DMS53 (cell line): Measurements from ENCODE around the gene EXOC6B.

Source experiments
- DNase-seq: peaks from one replicate; lab custom pipeline; 2025; lab: John Stamatoyannopoulos, UW

EXOC6B gene

DNA sequence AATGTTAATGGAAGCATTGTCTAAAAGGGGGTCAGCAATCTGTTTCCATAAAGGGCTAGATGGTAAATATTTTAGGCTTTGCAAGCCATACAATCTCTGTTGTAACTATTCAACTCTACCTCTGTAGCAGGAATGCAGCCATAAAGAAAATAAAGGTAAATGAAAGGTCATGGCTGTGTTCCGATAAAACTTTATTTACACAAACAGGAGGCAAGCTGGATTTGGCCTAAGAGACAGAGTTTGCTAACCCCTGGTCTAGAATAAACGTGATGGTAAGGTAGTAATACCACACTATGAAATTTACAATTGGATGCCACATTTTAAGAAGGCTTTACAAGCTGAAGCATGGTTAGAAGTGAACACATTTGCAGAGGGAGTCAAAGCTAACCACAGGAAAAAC is 91.4 kb downstream of the EXOC6B start:
- DNase-seq, result no peak

DNA sequence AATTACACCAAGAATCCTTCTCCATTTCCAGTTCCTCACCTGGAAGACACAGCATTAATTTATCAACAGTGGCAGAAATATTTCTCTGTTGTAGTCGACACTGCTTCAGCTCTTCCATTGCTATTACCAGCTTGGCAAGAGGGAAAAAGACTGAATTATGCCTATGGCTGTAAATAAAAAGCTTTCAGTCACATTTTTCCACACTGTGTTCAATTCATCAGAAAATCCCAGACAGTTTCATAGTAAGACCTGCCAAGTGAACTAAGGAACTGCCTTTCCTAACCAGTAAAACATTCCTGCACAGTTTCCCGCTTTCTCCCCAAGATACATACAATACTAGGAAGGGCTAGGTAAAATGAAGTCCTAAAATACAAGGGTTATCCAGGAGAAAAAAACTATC is 94.7 kb downstream of the EXOC6B start:
- DNase-seq, result no peak

DNA sequence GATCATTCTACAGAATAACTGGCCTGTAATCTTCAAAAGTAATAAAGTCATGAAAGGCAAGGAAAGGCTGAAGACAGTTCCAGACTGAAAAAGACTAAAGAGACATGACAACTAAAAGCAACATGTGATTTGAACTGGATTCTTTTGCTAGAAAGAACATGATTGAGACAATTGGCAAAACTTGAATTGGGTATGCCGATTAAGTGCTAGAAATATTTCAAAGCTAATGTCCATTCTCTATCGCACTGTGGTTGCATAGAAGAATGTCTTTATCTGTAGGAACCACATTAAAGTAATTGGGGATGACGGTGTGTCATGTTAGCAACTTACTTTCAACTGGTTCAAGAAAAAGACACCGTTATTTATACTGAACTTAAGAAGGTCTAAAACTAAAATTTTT is 98.5 kb downstream of the EXOC6B start:
- no peak for DNase-seq

DNA sequence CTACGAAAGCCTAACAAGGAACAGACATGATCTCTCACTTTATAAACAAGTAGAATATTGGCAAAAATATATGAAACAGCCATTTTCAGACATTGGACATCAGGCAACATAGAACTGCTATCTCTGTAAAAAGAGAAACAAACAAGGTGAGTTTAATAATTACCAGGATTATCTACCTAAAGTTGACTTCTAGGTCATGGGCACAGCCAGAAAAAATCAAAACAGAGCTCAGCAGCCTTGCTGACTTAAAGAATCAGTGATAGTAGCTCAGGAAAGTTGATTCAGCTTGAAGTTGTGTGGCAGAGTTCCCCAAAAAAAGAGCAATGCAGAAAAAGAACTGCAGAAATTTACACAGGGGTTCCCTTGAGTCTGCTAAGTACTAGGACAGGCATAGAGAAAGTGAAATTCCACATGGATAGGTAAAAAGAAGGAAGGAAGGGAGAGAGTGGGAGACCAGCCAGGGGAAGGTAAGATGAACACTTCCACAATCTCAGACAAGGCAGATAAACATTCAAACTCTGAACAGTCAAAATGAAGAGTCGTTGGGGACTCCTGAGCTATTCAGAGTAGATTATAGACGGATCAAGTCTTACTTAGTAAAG is 102.0 kb downstream of the EXOC6B start:
- no peak for DNase-seq

DNA sequence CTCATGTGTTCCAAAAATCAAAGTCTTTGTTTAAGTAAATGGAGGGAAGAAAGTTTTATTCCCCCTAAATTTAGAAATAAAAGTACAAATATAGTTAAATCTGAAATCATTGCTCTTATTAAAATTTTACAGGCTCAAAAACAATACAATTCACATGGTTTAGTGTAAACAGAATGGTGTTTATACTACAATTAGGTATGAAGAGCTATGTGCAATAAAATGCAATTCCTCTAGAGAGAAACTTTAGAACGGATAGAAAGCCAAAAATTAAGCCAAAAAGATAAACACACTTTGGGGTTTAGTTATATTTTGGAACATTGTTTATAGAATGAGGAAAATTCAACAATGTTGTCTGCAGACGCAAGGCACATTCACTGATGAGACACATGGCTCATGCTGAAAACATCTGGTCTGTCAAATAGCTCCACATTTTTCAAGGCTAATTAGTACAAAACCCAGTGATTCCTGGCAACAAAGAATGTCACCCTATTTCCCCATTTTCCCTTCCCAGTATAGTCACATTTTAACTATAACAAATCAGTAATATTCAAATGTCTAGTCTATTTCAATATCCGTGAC is 103.3 kb downstream of the EXOC6B start:
- no peak for DNase-seq

DNA sequence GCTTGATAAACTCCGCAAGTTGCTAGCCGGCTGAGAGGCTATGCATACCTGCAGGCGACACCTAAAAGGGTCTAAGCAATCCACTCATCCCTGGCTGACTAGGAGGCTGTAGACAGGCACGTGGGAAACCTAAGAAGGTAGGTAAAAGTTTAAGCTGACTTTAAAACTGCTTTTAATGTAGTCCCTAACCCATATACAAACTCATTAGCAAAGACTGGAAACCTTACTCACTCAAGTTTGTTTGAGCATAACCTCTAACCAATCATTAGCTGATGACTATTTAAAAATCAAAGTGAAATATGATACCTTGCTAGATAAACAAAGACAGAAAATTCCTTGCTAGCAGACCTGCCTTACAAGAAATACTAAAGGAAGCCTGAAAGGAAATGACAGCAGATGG is 106.4 kb downstream of the EXOC6B start:
- peak; percentile 12 for DNase-seq

DNA sequence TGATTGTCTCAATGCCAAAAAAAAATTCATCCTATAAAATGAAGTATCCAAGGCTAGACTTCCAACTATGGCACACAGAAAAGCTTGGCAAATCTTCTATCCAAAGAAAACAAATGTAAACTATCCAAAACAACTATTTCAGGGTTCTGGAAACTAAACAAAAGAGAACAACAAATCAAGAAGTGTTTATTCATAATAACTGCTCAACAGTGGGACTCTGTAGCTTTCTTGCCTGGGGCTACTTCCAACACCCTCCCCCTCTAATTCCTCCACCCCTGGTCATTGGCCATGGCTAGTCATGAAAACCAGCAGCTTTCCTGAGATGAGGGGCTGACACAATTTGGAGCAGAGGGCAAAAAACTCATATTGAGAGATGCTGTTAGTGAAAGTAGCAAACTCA is 107.0 kb downstream of the EXOC6B start:
- DNase-seq, result no peak

DNA sequence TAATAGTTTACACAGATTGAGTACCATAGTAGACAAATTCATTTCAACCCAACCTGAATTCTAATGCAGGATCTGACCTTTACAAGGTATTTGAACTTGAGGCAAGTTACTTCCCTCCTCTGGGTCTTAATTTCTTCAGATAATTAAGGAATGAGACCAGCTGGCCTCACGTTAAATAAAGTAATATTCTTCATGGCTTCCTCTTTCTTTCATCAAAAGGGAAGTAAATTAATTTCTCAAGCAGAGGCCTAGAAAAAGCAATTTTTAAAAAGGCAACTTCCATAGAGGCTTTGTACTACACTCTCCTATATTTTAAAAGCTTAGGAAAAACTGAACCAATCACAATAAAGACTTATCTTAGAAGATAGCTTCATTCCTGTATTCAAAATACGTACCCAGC is 109.2 kb downstream of the EXOC6B start:
- DNase-seq, result no peak

DNA sequence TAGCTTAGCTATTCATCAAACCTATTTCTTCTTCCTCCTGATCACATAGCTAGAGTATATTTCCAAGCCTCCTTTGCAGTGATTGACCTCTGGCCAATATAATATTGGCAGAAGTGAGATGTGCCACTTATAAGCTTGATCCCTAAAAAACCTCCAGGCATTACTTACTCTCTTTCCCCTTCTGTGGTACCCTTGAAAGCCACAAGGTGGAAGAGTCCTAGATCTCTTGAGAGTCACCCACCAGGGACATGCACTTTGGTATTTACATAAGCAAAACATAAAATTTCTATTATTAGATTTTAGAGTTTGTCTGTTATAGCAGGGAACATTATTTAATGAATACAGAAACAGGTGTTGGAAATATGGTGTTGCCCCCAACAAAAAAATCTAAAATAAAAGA is 112.0 kb downstream of the EXOC6B start:
- DNase-seq, result peak; percentile 4

DNA sequence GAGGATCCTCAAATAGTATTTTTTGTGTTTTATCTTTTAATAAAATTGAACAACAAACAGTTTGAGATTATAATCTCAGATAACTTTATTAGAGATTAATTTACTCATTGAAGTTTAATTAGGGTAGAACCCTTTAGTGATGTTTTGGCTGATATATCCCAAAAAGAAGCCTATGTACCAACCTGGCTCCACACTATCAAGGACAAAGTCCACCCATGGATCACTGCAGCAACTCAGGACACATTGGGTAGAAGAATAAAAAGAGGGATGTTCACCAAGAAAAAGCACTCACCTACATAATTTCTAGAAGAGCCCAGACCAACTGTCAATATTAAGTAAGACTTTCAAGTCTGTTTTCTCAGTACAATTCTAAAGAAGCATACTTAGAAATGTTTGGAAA is 112.9 kb downstream of the EXOC6B start:
- no peak for DNase-seq

DNA sequence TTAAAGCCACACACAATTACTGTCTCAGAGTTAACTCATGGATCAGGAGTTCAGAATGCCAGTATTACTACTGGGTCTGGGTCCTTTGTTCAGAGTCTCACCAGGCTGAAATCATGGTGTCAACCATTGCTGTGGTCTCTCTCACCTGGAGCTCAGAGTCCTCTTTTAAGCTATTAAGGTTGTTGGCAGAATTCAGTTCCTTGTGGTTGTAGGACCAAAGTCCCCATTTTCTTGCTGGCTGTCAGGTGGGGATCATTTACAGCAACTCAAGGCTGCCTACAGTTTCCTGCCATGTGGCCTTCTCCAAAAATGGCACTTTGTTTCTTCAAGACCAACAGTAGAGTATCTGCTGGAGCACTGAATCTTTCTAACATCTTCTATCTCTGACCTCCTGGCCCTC is 113.5 kb downstream of the EXOC6B start:
- DNase-seq, result no peak

DNA sequence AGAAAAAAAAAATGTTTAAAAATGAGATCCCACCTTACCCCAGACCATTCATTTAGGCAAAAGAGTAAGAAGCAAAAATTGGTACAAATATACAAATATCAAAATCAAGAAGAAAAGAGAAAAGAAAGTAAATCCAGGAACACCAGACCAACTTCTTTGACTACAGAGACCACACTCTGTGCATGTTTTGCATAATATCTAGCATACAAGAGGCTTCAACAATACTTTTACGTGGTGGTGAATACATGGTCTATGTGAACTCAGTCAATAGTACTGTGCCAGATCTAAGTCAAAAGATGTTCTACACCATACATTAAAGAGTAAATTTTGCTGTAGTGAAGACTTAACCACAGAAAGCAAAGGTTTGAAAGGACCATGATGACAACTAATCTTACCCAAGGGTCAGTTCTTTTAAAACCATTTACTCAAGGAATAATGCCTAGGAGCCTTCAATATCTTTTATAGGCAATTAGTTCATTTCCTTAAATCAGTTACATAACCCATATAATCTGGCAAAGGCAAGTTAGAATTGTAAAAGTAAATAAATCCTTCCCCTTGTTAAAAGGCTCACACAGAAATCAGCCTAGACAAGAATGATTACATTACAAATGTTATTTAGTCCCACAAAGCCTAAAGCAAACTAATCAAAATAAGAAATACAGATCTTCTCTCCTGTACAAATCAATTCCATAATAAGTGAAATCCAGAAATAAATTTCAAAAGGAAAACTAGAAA is 115.2 kb downstream of the EXOC6B start:
- DNase-seq, result no peak

DNA sequence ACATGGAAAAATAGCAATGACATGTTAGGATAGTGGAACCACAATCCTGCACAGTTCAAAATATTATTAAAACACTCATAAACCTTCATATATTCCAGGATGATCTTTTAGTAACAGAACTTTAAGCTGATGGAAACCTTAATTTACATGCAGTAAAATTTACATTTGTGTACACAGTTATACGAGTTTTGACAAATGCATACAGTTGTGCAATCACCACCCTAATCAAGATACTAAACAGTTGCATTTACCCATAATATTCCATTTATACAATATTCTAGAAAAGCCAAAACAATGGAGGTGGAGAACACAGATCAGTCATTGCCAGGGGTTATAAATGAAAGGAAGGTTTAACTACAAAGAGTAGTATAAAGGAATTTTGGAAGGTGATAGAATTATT is 117.6 kb downstream of the EXOC6B start:
- DNase-seq, result no peak

DNA sequence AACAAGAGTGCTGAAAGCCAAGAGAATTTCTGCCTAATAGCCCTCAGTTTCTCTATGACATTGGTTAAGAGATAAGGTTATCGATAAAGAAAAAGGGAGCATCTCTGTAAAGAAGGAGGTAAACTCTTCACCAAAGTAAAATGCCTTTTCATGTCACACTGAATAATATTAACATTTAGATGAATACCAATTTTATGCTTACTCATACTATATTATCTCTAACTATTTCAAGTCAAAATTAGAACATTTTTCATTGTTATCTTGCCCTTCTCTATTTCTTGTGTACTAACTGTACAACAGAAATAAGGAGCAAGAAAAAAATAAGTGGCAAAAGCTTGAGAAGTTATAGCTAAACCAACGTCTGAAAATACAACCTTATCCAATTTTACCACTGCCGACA is 127.5 kb downstream of the EXOC6B start:
- no peak for DNase-seq

DNA sequence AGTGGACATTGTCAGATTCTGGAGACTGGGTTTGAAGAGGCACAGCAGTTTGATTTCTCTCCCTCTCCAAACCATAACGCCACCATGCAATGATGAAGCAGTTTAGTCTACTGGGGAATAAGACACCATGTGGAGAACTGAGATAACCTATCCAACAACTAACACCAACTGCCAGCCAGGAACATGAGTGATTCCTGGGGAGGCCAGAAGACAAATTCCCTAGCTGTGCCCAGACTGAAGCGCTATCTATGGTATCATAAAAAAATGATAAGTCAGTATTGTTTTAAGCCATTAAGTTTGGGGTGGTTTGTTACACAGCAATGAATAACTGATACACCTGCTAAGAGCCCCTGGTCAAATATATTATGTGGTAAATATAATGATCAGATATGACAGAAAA is 129.3 kb downstream of the EXOC6B start:
- DNase-seq, result no peak

DNA sequence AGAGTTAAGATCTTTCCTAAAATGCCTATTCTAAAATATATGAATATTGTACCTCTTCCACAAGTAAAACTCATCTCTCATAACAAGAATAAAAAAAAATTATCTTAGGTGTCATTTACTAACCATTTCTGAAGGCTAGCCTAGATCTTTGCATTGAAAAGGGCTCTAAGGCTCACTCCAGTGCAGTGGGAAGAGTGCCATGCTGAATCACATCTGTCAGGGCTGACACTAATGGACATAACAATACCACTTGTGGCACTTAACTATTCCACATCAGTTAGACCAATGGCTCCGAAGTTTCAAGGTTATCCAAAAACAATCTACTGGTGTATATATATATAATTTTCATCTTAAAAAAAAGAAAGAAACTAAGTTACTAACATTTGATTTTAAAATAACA is 130.2 kb downstream of the EXOC6B start:
- DNase-seq, result peak; percentile 39

DNA sequence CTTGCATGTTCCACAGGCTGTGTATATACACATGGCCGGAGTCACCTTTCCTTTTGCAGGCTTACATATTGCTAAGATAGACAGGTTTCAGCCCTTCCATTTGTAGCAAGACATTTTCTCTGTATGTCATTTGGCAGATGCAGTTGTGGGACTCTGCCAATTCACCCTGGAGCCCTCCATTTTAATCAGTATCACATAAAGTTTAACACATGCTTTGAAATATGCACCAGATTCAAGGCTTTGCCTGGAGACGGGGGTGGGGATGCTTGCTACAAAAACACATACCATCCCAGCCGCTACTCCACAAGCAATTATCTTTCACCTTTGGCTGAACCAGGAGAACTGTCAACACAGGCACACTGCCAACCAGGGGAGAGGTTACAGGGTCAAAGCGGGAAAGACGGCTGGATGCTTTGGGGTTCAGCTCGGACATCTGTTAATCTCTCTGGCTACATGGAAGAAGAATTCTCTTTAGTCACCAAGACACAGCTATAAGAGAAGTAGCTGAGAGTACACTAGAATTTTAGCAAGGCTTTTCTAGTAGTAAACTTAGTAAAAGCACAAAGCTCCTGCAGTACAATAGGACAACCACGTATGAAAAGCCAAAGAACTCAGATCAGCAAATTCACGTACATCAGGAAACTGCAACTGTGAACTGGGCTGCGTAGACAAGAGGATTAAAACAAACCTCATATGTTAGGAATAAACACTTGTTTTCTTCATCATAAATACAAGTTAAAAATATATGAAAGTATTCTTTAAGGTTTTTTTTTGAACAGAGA is 130.9 kb downstream of the EXOC6B start:
- DNase-seq, result peak; percentile 76

DNA sequence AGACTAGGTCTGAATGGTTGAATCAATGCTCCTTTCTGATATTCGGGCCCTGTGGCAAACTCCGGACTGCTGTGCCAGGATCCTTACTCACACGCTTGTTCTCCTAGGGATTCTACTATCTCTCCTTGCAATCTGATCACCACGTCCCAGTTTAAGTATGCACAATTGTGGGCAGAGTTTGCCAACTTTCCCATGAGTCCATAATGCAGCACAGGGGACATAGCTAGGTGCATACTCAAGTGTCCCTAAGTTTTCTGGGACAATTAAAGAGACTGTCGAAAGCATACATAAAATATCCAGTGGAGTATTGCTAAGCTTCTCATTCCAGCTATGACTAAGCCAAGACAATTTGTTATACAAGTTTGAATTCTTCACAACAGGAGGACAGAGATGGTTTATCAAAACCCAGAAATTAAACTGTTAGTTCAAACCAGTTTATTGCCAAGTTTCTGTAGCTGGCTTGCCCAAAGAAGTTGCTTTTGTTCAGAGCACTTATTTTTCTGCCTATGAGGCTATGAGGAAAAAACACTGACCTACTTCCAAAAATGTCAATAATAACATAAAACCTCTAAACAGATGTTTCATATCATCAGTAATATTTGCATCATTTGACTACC is 136.1 kb downstream of the EXOC6B start:
- no peak for DNase-seq

DNA sequence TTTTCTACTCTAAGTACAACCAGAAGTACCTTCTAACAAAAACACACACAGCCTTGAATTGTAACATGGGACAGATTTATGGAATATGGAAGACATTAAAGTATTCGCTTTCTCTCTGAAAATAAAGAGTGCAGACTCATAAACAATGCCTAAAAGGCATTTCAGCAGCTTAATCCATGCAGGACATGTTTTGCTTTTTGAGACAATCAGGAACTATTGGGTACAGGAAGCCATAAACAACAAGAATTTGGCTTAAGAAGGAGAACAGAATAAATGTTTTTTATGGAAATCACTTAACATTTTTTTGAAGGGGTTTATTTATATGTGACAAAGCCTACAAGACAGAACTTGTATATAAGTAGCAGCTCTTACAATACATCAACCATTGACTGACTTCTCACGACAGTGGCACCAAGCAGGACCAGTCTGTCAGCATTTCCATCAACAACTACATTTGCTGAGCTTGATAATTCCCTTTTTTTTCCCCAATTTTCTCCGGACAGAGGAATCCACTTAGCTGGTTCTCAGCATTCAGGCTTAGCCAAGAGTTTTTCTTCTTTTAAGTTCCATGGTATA is 140.1 kb downstream of the EXOC6B start:
- no peak for DNase-seq

DNA sequence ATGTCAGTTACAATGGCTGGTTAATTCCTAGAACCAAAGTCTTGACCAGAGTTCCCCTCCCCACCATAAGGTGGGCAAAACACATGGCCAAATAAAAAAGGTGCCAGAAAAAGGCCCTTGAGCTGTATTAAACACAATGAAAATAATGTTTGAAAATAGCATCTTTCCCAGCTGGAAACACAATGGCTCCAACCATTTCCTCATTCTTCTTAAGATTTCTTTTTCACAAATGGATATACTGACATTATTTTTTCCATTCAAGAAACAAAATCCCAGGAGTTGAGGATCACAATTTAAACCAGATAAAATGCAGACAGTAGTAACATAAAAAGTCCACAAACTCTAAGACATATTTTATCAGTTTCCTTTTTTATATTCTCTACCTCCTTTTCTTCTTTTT is 143.8 kb downstream of the EXOC6B start:
- no peak for DNase-seq

DNA sequence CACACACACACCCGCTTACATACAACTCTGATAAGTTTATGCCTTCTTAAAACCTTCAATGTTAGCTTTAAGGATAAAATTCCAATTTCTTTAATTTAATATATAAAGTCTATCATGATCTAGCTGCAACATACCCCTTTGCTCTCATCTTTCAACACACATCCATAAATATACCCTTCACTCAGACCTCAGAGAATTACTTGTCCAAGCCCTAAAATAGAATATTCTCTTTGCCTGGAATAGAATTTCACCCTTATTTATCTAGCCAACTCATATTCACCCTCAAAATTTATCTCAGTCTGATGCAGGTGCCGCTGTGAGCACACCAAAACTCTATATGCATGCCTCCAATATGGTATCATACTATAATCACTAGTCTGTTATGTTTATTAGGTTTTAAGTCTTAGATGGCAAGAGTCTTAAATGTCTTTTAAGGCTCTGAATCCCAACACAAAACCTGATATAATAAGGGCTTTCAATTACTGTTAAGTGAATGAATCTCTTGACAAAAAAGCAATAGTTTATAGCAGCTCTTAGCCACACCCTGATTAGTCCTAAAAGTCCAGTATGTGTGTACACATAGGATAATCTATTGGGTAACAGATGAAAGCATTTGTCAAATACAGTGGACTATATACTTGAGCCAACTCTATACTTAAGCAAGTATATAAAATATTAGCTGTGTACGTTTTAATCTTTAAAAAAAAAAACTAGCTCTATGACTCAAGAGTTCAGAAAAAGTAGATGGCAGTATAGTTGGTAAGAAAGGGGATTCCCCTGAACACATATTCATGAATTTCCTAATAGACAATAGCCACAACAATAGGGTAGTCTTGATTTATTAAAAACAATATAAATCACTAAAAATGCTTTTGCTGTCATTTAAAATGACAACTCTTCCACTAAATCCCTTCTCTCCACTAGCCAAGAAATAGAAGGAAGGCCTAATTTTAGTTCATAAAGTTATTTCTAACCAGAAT is 144.5 kb downstream of the EXOC6B start:
- DNase-seq, result no peak
